ENCODE results near the gene CYCS. TPM values are rescaled to one million over a fixed set of nuclear protein-coding genes. Genes with fewer than 3 reads are reported as not detected.

CYCS gene
- total RNA-seq, 1 donor from 2014 or later, result 143 TPM

DNA sequence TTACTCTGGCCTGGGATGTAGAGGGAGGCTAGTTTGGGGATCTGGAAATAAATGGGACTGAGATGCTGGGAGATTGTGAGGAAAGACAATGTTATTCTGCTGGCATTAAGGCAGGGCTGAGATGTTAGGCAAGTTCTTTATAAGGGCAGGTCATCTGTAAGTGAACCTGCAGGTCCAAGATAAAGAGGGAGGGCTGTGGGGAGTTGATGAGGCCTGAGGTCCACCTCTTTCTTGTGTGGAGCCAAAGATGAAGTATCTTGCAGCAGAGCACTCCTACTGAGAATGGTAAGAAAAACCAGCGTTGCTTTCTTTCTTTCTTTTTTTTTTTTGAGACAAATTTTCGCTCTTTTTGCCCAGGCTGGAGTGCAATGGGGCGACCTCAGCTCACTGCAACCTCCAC lies 19.1 kb downstream of the CYCS start:
- Histone ChIP-seq H3K27me3 (ENCODE audit: insufficient read depth, low read length) (no peaks in the 10 kb centered on the region), H3K9ac (ENCODE audit: low read length) (no peak overlapping the region), H3K27ac (ENCODE audit: low read depth, low read length) (no peak overlapping the region), H2AFZ (ENCODE audit: low read depth, low read length) (no peak overlapping the region), H3K4me1 (ENCODE audit: insufficient read depth, low read length) (no peaks in the 10 kb centered on the region), H3K79me2 (ENCODE audit: insufficient read depth, low read length) (no peaks in the 10 kb centered on the region), H3K36me3 (ENCODE audit: insufficient read depth, low read length) (no peaks in the 10 kb centered on the region), H3K4me2 (ENCODE audit: low read length) (no peak overlapping the region), H4K20me1 (ENCODE audit: insufficient read depth, low read length) (no peaks in the 10 kb centered on the region), H3K9me3 (ENCODE audit: insufficient read depth, low read depth, low read length) (no peaks in the 10 kb centered on the region), H3K4me3 (ENCODE audit: insufficient read depth, low read depth, low read length) (no peak overlapping the region)
- H3K27ac Mint-ChIP-seq (ENCODE audit: unreplicated experiment), result no peak overlapping the region
- H3K4me3 Mint-ChIP-seq (ENCODE audit: unreplicated experiment), result no peak overlapping the region
- FAIRE-seq (no peak), DNase-seq (ENCODE audit: low read depth) (no peak)
- H3K9me3 Mint-ChIP-seq (ENCODE audit: unreplicated experiment), result peaks cover 3% of the 10 kb centered on the region
- no peaks in the 10 kb centered on the region for H3K4me1 Mint-ChIP-seq (ENCODE audit: low read depth, unreplicated experiment)
- H3K36me3 Mint-ChIP-seq (ENCODE audit: low read depth, unreplicated experiment), result no peaks in the 10 kb centered on the region
- TF ChIP-seq EZH2 (IDR thresholded peaks at IDR 0.05; ENCODE audit: insufficient read depth, low read length) (no peak), CTCF (IDR thresholded peaks at IDR 0.05; ENCODE audit: insufficient read depth, low read depth, low read length) (no peak)
- no peaks in the 10 kb centered on the region for H3K27me3 Mint-ChIP-seq (ENCODE audit: low read depth, unreplicated experiment)

GRCh38 chr7:25103773-25104172 lies 21.3 kb downstream of the CYCS start:
- H3K27ac Mint-ChIP-seq (ENCODE audit: unreplicated experiment), result no peak overlapping the region
- no peaks in the 10 kb centered on the region for H3K4me1 ChIP-seq (ENCODE audit: insufficient read depth, low read length)
- TF ChIP-seq CTCF (IDR thresholded peaks at IDR 0.05; ENCODE audit: insufficient read depth, low read depth, low read length), result no peak
- no peak for TF ChIP-seq EZH2 (IDR thresholded peaks at IDR 0.05; ENCODE audit: insufficient read depth, low read length)
- no peaks in the 10 kb centered on the region for H3K79me2 ChIP-seq (ENCODE audit: insufficient read depth, low read length)
- H3K9ac ChIP-seq (ENCODE audit: low read length), result no peak overlapping the region
- no peak overlapping the region for H3K4me3 Mint-ChIP-seq (ENCODE audit: unreplicated experiment)
- H3K9me3 ChIP-seq (ENCODE audit: insufficient read depth, low read depth, low read length), result no peaks in the 10 kb centered on the region
- H3K27ac ChIP-seq (ENCODE audit: low read depth, low read length), result no peak overlapping the region
- no peaks in the 10 kb centered on the region for H3K27me3 ChIP-seq (ENCODE audit: insufficient read depth, low read length)
- H3K27me3 Mint-ChIP-seq (ENCODE audit: low read depth, unreplicated experiment), result no peaks in the 10 kb centered on the region
- no peak overlapping the region for H2AFZ ChIP-seq (ENCODE audit: low read depth, low read length)
- H4K20me1 ChIP-seq (ENCODE audit: insufficient read depth, low read length), result no peaks in the 10 kb centered on the region
- no peak for DNase-seq (ENCODE audit: low read depth)
- no peaks in the 10 kb centered on the region for H3K36me3 ChIP-seq (ENCODE audit: insufficient read depth, low read length)
- FAIRE-seq, result no peak
- H3K4me3 ChIP-seq (ENCODE audit: insufficient read depth, low read depth, low read length), result no peak overlapping the region
- no peak overlapping the region for H3K4me2 ChIP-seq (ENCODE audit: low read length)
- H3K36me3 Mint-ChIP-seq (ENCODE audit: low read depth, unreplicated experiment), result no peaks in the 10 kb centered on the region
- no peaks in the 10 kb centered on the region for H3K4me1 Mint-ChIP-seq (ENCODE audit: low read depth, unreplicated experiment)
- no peaks in the 10 kb centered on the region for H3K9me3 Mint-ChIP-seq (ENCODE audit: unreplicated experiment)

DNA sequence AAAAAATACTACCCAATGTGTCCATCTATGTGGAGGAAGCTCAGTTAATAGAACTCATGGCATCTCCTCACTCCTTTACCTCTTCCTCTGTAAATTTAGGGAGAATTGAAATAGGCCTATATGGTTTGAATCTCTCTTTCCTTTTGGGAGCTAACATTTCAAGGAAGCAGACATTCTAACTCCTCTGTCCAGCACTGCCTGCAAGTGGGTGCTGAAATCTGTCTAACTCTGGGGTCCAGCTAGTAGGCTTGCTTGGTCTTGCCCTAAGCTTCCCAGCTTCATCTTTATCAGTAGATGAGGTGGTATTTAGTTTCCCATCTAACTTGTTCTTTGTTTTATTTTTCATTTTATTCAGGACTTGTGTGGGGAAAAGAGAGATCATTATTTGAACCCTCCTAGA lies 23.2 kb downstream of the CYCS start:
- no peaks in the 10 kb centered on the region for H3K27me3 ChIP-seq (ENCODE audit: insufficient read depth, low read length)
- H3K9me3 ChIP-seq (ENCODE audit: insufficient read depth, low read depth, low read length), result no peaks in the 10 kb centered on the region
- no peak overlapping the region for H3K9ac ChIP-seq (ENCODE audit: low read length)
- no peaks in the 10 kb centered on the region for H3K4me1 Mint-ChIP-seq (ENCODE audit: low read depth, unreplicated experiment)
- no peaks in the 10 kb centered on the region for H3K36me3 ChIP-seq (ENCODE audit: insufficient read depth, low read length)
- H3K79me2 ChIP-seq (ENCODE audit: insufficient read depth, low read length), result no peaks in the 10 kb centered on the region
- no peak for TF ChIP-seq CTCF (IDR thresholded peaks at IDR 0.05; ENCODE audit: insufficient read depth, low read depth, low read length)
- TF ChIP-seq EZH2 (IDR thresholded peaks at IDR 0.05; ENCODE audit: insufficient read depth, low read length), result no peak
- peaks cover 2% of the 10 kb centered on the region for H3K36me3 Mint-ChIP-seq (ENCODE audit: low read depth, unreplicated experiment)
- H3K4me3 Mint-ChIP-seq (ENCODE audit: unreplicated experiment), result no peak overlapping the region
- no peak overlapping the region for H3K27ac Mint-ChIP-seq (ENCODE audit: unreplicated experiment)
- H3K9me3 Mint-ChIP-seq (ENCODE audit: unreplicated experiment), result peaks cover 2% of the 10 kb centered on the region
- H3K4me1 ChIP-seq (ENCODE audit: insufficient read depth, low read length), result no peaks in the 10 kb centered on the region
- H3K27me3 Mint-ChIP-seq (ENCODE audit: low read depth, unreplicated experiment), result no peaks in the 10 kb centered on the region
- no peaks in the 10 kb centered on the region for H4K20me1 ChIP-seq (ENCODE audit: insufficient read depth, low read length)
- no peak overlapping the region for H2AFZ ChIP-seq (ENCODE audit: low read depth, low read length)
- DNase-seq (ENCODE audit: low read depth) (no peak), FAIRE-seq (no peak)
- H3K4me3 ChIP-seq (ENCODE audit: insufficient read depth, low read depth, low read length), result no peak overlapping the region
- H3K27ac ChIP-seq (ENCODE audit: low read depth, low read length), result no peak overlapping the region
- no peak overlapping the region for H3K4me2 ChIP-seq (ENCODE audit: low read length)
